Measurements from ENCODE around the gene DAP.

DAP gene

DNA sequence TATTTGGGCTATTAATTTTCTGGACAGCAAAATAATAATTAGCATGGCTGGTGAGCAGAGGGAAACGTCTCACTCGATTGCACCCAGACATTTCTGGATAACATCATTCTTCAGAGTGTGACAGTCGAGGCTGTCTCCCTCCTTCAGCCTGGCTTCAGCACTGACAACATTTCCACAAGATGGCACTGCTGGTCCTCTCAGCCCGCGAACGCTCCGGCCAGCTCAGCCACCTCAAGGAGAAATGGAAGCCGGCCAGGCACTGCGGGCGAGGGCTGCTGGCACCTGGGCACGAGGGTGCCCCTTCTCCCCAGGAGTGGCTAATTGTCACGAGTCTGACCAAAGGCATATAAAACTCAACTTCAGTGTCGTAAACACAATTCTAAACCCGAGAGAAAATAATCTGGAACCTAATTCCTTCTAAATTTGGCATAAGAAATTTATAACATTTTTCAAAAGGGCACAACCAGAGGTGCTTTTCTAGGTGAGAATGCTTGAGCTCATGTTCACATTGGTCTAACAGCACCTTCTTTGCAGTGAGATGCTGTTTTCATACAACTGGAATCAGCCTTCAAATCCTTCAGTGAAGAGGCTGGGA lies 65.9 kb downstream of the DAP start:
- no peak for TF ChIP-seq Cebpa-rat (IDR thresholded peaks at IDR 0.05)
- Histone ChIP-seq H3K27me3 (no peaks in the 10 kb centered on the region), H3K36me3 (peaks cover 12 to 72% (median 44%) of the 10 kb centered on the region in 11 experiments; a peak in 20 of 22 replicates), H3K27ac (no peak overlapping the region; a peak in 1 of 22 replicates), H3K9ac (peak overlapping the region in 1 of 11 experiments; percentile 18; a peak in 1 of 22 replicates), H3K9me3 (replicated peaks in 1 of 11) (peaks cover 0 to 3% (median 0%) of the 10 kb centered on the region in 11 experiments; a peak in 1 of 22 replicates), H3K4me3 (no peak overlapping the region), H3K4me2 (peak overlapping the region in 10 of 11 experiments; percentile 16 to 54 (median 40); a peak in 12 of 22 replicates), H4K20me1 (peaks cover 56 to 100% (median 86%) of the 10 kb centered on the region in 11 experiments; a peak in 21 of 22 replicates), H3K4me1 (peaks cover 18 to 41% (median 33%) of the 10 kb centered on the region in 10 experiments)

DNA sequence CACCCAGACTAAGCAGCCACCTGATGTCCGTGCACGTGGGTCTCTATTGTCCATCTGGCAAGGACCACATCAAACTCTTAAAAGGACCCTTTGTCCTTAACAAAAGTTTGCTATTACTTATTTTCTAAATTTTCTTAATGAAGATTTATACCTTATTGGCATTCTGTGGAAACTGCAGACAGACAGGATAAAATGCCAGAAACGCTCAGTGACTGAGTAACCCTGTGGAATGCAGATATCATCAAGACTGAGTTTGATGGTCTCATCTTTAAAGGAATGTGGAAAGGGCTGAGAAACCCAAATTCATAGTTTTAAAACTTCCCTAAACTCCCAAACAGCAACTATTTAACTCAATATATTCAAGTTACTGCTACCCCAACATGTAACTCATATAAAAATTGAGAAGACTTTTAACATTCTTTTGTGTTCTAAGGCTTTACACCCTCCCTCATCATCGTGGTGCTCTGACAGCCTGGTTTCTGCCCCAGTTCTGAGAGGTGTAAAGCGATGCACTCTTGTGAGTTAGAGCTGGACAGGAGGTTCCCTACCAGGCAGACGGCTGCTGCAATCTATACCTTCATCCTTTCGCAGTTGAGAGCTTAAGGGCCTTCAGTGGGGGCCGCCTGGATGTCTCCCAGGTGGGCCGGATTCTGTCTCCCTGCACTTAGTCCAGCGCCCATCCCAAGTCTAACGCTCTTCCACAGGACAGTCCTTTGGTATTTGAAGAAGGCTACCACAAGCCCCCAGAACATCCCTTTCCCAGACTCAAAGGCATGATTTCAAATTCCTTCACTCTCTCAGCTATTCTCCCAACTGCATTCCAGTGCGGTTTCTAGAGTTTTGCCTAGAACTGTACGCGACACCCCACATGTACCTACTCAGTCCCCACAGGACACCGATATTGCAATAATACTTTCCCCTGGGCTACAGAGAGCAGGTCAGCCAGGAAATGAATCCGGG lies 68.9 kb downstream of the DAP start:
- H3K27me3 ChIP-seq = no peaks in the 10 kb centered on the region
- H3K36me3 ChIP-seq = peaks cover 41 to 81% (median 69%) of the 10 kb centered on the region in 11 experiments
- H3K4me3 ChIP-seq = no peak overlapping the region
- no peak overlapping the region for H3K9ac ChIP-seq
- H3K4me1 ChIP-seq = peaks cover 18 to 30% (median 21%) of the 10 kb centered on the region in 10 experiments
- TF ChIP-seq Cebpa-rat (IDR thresholded peaks at IDR 0.05) = no peak
- H4K20me1 ChIP-seq = peaks cover 32 to 86% (median 64%) of the 10 kb centered on the region in 11 experiments; a peak in 21 of 22 replicates
- no peak overlapping the region for H3K4me2 ChIP-seq
- H3K27ac ChIP-seq = no peak overlapping the region
- peaks cover 0 to 33% (median 23%) of the 10 kb centered on the region in 11 experiments; a peak in 18 of 22 replicates for H3K9me3 ChIP-seq (replicated peaks in 1 of 11)

DNA sequence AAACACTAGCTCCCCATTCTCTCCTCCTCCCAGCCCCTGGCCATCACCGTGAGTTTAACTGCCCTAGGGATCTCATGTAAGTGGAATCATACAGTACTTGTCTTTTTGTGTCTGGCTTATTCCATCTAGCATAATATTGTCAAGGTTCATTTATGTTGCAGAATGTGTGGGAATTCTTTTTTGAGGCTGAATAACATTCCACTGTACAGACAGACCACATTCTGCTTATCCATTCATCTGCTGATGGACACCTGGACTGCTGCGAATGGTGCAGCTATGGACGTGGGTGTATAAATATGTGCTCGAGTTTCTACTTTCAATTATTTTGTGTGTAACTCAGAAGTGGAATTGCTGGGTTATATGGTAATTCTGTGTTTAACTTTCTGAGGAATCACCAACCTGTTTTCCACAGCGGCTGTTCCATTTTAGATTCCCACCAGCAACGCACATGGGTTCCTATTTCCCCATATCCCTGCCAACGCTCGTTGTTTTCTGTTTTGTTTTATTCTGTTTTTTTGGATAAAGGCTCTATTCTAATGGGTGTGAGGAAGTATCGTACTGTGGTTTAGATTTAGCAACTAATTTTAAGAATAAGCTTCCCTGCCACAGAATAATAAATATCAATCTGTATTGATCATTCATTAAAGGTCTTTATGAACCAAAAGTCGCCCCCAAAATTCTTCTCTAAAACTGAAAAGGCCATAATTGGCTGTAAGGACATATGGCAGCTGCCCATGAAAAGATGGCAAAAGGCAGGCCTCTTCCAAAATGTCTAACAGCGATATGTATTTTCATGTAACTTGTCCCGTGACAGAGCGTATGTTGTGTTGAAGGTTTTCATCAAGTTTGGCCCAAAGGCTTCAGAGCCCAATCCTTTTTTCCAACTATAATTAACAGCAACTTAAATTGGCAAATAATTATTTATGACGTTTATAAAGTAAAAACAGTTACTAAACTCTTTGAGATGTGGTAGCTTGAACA lies 70.3 kb downstream of the DAP start:
- Histone ChIP-seq H3K27ac (no peak overlapping the region), H3K9ac (no peak overlapping the region)

DNA sequence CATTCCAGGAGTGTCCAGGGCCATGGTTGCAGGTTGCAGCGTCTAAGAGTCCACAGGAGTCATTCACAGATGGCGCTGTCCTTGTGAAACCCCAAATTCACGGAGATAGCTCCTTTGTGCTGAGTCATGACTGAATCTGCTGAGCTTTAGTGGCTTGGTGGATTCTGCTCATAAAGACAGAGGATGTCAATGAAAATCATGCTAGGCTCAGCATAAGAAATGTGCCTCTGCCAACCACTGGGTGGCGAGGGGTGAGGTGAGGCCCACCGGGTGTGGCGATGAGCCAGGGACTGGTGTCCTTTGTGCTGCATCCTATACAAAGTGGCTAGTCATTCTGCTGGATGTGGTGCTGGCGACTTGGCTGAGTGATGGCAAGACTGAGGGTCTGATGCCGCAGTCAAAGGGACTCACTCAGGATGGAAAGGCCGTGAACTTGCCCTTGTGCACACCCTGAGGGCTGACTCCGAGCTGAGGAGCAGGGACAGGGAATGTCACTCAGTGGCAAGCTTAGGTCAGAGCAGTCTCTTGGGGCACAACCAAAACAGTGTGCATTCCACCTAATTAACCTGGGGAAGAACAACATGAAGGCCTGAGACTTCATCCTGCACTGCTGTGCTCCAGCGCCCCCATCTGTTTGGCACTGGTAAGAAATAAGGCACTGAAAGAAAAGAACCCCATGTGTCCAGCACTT lies 71.5 kb downstream of the DAP start:
- Histone ChIP-seq H3K9ac (no peak overlapping the region), H3K27me3 (no peaks in the 10 kb centered on the region), H3K4me2 (no peak overlapping the region), H4K20me1 (peaks cover 8 to 85% (median 49%) of the 10 kb centered on the region in 11 experiments; a peak in 19 of 22 replicates), H3K36me3 (peaks cover 59 to 99% (median 85%) of the 10 kb centered on the region in 11 experiments), H3K4me1 (peaks cover 0 to 6% (median 0%) of the 10 kb centered on the region in 10 experiments; a peak in 1 of 20 replicates), H3K27ac (peak overlapping the region in 3 of 11 experiments; percentile 29 to 48 (median 39); a peak in 4 of 22 replicates), H3K9me3 (replicated peaks in 1 of 11) (peaks cover 0 to 37% (median 30%) of the 10 kb centered on the region in 11 experiments; a peak in 18 of 22 replicates), H3K4me3 (no peak overlapping the region)
- TF ChIP-seq Cebpa-rat (IDR thresholded peaks at IDR 0.05) = no peak

More for the DNA sequence above, 70.3 kb downstream of the DAP start:
- H3K4me1 ChIP-seq = peaks cover 7 to 16% (median 7%) of the 10 kb centered on the region in 10 experiments
- no peak overlapping the region for H3K4me3 ChIP-seq
- H3K4me2 ChIP-seq = no peak overlapping the region
- no peaks in the 10 kb centered on the region for H3K27me3 ChIP-seq
- H3K9me3 ChIP-seq (replicated peaks in 1 of 11) = peaks cover 0 to 37% (median 30%) of the 10 kb centered on the region in 11 experiments; a peak in 18 of 22 replicates
- peaks cover 18 to 85% (median 53%) of the 10 kb centered on the region in 11 experiments; a peak in 20 of 22 replicates for H4K20me1 ChIP-seq
- TF ChIP-seq Cebpa-rat (IDR thresholded peaks at IDR 0.05) = no peak
- H3K36me3 ChIP-seq = peaks cover 49 to 89% (median 77%) of the 10 kb centered on the region in 11 experiments

DNA sequence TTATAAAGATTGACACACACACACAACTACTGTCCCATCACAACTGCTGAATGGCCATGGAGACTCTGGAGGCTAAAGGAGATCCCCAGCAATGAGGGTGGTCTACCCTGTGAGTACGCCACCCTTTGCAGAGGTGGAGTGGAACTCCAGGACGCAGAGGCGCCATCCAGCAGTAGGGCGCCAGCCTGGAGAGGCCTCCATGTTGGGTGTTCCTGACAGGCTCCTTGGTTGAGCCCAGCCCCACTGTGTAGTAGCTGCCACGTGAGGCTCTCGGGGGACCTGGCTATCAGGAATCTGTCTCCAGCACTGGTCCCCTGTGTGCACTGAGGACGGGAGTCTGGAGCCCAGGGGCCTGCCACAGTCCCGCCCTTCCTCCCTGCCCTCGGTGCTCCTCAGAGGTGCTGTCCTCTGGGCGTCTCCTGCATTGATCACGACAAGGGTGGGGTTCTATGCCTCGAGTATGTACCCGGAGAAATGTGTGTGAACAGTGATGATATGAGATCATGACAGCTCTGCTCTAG lies 72.3 kb downstream of the DAP start:
- H3K27ac ChIP-seq = peak overlapping the region in 2 of 11 experiments; percentile 39 to 48; a peak in 3 of 22 replicates
- H3K36me3 ChIP-seq = peaks cover 53 to 99% (median 79%) of the 10 kb centered on the region in 11 experiments
- peaks cover 0 to 37% (median 30%) of the 10 kb centered on the region in 11 experiments; a peak in 18 of 22 replicates for H3K9me3 ChIP-seq (replicated peaks in 1 of 11)
- no peaks in the 10 kb centered on the region for H3K27me3 ChIP-seq
- no peak for TF ChIP-seq Cebpa-rat (IDR thresholded peaks at IDR 0.05)
- peaks cover 5 to 85% (median 49%) of the 10 kb centered on the region in 11 experiments; a peak in 17 of 22 replicates for H4K20me1 ChIP-seq
- peaks cover 0 to 12% (median 3%) of the 10 kb centered on the region in 10 experiments; a peak in 9 of 20 replicates for H3K4me1 ChIP-seq
- H3K4me3 ChIP-seq = no peak overlapping the region
- H3K9ac ChIP-seq = no peak overlapping the region
- no peak overlapping the region for H3K4me2 ChIP-seq

DNA sequence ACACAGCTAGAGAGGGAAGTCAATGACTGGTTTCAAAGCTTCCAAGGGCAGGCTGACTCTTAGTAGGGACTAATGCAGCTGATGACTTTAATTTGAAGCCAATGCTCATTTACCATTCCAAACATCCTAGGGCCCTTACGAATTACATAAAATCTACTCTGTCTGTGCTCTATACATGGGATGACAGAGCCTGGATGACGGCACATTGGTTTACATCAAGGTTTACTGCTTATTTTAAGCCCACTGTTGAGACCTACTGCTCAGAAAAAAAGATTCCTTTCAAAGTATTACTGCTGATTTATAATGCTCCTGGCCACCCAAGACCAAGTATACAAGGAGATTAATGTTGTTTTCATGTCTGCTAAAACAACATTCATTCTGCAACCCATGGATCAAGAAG lies 74.1 kb downstream of the DAP start:
- Histone ChIP-seq H3K27me3 (no peaks in the 10 kb centered on the region), H3K4me1 (peaks cover 14 to 31% (median 22%) of the 10 kb centered on the region in 10 experiments), H3K27ac (no peak overlapping the region), H4K20me1 (peaks cover 5 to 85% (median 50%) of the 10 kb centered on the region in 11 experiments; a peak in 16 of 22 replicates), H3K36me3 (peaks cover 52 to 98% (median 88%) of the 10 kb centered on the region in 11 experiments), H3K9ac (no peak overlapping the region), H3K4me3 (no peak overlapping the region), H3K4me2 (no peak overlapping the region), H3K9me3 (replicated peaks in 1 of 11) (peaks cover 0 to 37% (median 30%) of the 10 kb centered on the region in 11 experiments; a peak in 18 of 22 replicates)
- TF ChIP-seq Cebpa-rat (IDR thresholded peaks at IDR 0.05) = no peak

DNA sequence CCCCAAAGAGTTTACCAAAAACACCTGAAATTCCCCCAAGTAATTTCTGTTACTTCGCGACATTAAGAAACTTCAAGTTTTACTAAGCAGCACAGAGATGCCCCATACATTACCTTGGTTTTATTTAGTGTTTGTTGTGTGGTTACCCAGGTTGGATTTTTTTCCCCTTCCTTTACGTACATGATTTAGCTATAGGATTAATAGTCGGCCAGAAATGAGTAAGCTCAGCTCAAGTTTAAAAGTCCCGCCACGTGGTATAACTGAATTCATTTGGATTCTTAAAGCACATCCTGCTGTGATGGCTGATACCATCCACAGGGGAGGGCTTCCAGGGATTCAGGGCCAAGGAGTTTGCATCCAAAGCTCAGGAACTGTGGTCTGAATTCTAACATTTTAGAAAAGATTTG lies 75.9 kb downstream of the DAP start:
- no peak overlapping the region for H3K4me3 ChIP-seq
- TF ChIP-seq Cebpa-rat (IDR thresholded peaks at IDR 0.05) = no peak
- no peak overlapping the region for H3K4me2 ChIP-seq
- H3K36me3 ChIP-seq = peaks cover 57 to 99% (median 94%) of the 10 kb centered on the region in 11 experiments
- H3K4me1 ChIP-seq = peaks cover 25 to 39% (median 34%) of the 10 kb centered on the region in 10 experiments
- no peaks in the 10 kb centered on the region for H3K27me3 ChIP-seq
- H3K9me3 ChIP-seq (replicated peaks in 1 of 11) = peaks cover 0 to 37% (median 30%) of the 10 kb centered on the region in 11 experiments; a peak in 18 of 22 replicates
- peaks cover 5 to 85% (median 56%) of the 10 kb centered on the region in 11 experiments; a peak in 16 of 22 replicates for H4K20me1 ChIP-seq
- no peak overlapping the region; a peak in 1 of 22 replicates for H3K9ac ChIP-seq
- H3K27ac ChIP-seq = no peak overlapping the region

All from BLaER1 treated with 17β-estradiol and CSF1 and Interleukin-3, amounts not matched to agents 10 nM and 100 nM (cell line).